HUES64 (cell line): Measurements from ENCODE around the gene MGLL.

Experiments
- H3K27ac ChIP-seq: 2 replicates; pipeline ENCODE4 v1.7.0; 2013; ENCODE audit warnings: low read depth, low read length, inconsistent platforms
- H3K27me3 ChIP-seq: 2 replicates; pipeline ENCODE4 v1.6.1; 2013; ENCODE audit warnings: mild to moderate bottlenecking, low read length; ENCODE audit not compliant: insufficient read depth
- H3K36me3 ChIP-seq: 2 replicates; pipeline ENCODE4 v1.6.1; 2013; ENCODE audit warnings: mild to moderate bottlenecking, low read length; ENCODE audit not compliant: insufficient read depth
- H3K4me1 ChIP-seq: 2 replicates; pipeline ENCODE4 v1.6.1; 2013; ENCODE audit warnings: mild to moderate bottlenecking, low read length, moderate library complexity; ENCODE audit not compliant: insufficient read depth
- H3K4me3 ChIP-seq: 2 replicates; pipeline ENCODE4 v1.5.1; 2013; ENCODE audit warnings: mild to moderate bottlenecking, low read length, moderate library complexity
- H3K9ac ChIP-seq: 2 replicates; pipeline ENCODE4 v1.6.1; 2013; ENCODE audit warnings: mild to moderate bottlenecking, low read depth, low read length
- H3K9me3 ChIP-seq: 2 replicates; pipeline ENCODE4 v1.6.1; 2013; ENCODE audit warnings: low read depth, low read length; ENCODE audit not compliant: insufficient read depth
- WGBS: fragments of 150-250, 120-280 bp; methylation state at CpG from one replicate; pipeline ENCODE4 v1.1.7; 2013; ENCODE audit warnings: missing lambda C conversion rate; 5-methylcytosine and 5-hydroxymethylcytosine counted together

Gene MGLL

DNA sequence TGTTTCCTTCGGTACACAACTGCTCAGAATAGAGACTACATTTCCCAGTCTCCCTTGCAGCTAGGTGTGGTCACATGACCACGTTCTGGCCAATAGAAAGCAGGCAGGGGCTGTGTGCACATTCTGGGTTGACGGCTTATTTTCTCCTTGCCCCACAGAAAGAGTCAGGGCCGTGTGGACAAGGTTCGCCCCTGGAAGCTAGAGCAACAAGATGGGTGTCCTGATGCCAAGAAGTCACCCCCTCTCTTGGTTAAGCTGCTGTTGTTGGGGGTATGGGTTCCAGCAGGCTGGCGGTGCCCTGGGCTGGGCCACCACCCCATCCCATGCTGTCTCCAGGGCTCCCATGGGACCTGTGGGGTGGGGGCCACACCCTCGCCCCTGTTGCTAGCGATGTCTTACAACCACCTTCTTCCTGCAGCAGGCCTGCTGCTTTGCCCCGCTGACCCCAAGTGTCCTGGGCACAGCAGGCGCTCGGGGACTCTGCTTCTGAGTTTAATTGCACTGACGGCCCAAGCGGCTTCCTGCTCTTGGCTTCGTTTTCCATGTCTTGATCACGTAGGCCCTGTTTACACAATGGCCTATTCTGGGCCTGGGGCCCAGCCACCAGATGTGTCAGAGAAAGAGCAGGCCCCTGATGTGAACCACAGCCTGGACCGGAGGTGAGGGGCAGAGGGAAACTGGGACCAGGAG, 124.6 kb downstream of the MGLL start:
- Histone ChIP-seq H3K36me3 (no peaks in the 10 kb centered on the region), H3K9ac (no peak overlapping the region)
- WGBS: 68% methylated on average over 16 of the region's 16 CpGs

DNA sequence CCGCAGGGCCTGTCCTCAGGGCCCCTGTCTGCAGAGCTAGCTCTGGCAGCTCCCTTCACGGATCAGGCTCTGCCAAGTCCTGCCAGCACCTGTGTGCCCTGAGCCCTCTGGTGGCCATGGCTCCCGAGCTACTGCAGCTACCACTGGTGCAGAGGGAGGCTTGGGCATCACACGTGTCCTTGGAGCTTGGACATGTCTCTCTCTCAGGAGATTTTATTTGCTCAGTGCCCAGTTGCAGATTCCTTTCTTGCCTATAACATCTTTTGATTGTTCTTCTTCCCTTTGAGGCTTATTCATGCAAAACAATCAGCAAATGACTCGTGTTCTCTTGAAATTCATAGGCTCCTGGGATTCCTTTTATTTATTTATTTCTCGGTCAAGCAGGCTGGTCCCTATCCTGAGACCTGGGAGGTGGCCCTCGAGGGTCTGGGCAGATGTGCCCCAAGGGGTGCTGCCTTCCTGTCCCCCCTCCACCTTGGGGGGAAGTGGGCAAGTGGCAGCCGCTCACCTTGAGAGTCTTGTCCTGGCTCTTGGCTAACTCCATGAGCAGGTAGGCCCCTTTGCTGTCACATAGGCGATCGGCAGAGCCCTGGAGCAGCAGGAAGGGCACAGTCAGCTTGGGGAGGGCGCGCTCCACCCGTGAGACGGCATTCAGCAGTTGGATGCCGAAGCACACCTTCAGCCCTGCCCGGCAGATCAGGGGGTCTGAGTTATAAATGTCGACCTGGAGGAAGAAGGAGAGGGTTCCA, 127.7 kb downstream of the MGLL start:
- H3K4me3 ChIP-seq: no peak overlapping the region
- H3K4me1 ChIP-seq: peaks cover 3% of the 10 kb centered on the region; the same call in 1 of the 2 replicates
- no peak overlapping the region for H3K9ac ChIP-seq
- H3K27ac ChIP-seq: no peak overlapping the region
- no peaks in the 10 kb centered on the region for H3K9me3 ChIP-seq
- WGBS: 80% methylated on average over 17 of the region's 17 CpGs
- no peaks in the 10 kb centered on the region for H3K27me3 ChIP-seq
- H3K36me3 ChIP-seq: no peaks in the 10 kb centered on the region

More for the DNA sequence above, 124.6 kb downstream of the MGLL start:
- Histone ChIP-seq H3K4me1 (no peaks in the 10 kb centered on the region), H3K9me3 (no peaks in the 10 kb centered on the region), H3K27ac (no peak overlapping the region), H3K4me3 (0 out of 2 replicates have a peak overlapping the region, but pooled peaks have one; percentile 28), H3K27me3 (no peaks in the 10 kb centered on the region)

DNA sequence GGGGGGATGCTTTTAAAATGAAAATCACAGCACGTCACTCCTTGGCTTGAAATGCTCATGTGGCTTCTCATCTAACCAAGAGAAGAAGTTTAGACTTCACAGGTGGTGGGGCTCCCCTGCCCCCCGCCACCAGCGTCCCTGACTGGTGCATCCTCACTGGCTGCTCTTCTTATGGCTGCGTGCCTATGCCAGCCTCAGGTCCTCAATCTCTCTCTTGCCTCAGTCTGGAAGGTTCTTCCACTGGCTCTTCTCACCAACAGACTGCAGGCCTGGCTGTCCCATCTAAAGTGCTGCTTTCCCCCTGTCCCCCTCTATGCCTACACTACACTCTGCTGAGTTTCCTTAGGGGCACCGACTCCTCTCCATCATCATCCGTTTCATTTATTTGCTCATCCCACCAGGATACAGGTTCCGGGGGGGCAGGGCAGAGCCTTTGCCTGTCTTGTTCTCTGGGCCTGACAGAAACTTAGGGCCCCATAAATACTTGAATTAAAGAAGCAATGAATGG, 128.9 kb downstream of the MGLL start:
- Histone ChIP-seq H3K36me3 (no peaks in the 10 kb centered on the region), H3K27me3 (no peaks in the 10 kb centered on the region), H3K9ac (no peak overlapping the region), H3K27ac (no peak overlapping the region), H3K9me3 (no peaks in the 10 kb centered on the region), H3K4me1 (peaks cover 11% of the 10 kb centered on the region; the same call in 1 of the 2 replicates), H3K4me3 (no peak overlapping the region)
- WGBS: 86% methylated on average over 7 of the region's 7 CpGs

DNA sequence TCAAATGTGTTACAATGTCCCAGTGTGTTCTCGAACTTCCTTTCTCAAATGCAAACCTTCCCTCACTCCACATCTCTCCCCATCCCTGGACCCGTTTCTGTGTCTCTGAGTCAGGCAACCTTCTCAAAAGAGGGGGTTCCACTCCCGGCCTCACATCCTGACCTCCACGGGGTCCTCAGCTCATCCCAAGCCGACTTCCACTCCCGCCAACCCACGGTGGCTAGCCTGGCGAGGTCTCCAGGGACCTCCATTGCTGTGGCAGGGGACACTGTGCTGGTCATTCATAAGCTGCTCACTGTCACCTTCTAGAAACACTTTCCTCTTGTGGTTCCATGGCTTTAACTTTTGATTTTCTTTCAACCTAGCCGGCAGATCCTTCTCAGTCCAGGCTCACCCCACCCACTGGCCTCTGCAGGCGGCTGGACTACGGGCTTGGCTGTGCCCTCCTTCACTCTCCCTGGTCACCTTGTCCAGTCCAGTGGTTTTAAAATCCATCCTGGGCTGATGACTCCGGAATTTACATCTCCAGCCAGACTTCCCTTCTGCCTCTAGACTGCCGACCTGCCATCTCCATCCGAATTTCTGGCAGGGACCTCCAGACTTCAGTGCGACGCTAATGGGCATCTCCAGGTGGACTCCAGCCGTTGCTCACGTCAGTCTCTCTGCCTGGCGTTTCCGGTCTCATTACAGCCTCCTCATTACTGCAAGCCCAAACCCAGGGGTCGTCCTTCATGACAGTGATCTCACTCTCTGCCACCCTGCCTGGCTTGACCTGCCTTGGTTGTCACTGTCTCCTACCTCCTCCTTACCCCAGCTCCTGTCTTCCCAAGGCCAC, 129.6 kb downstream of the MGLL start:
- no peak overlapping the region for H3K9ac ChIP-seq
- WGBS: 89% methylated on average over 21 of the region's 21 CpGs
- H3K27me3 ChIP-seq: no peaks in the 10 kb centered on the region
- H3K27ac ChIP-seq: no peak overlapping the region
- H3K36me3 ChIP-seq: no peaks in the 10 kb centered on the region
- H3K9me3 ChIP-seq: no peaks in the 10 kb centered on the region
- H3K4me1 ChIP-seq: peaks cover 11% of the 10 kb centered on the region; the same call in 1 of the 2 replicates
- H3K4me3 ChIP-seq: no peak overlapping the region

DNA sequence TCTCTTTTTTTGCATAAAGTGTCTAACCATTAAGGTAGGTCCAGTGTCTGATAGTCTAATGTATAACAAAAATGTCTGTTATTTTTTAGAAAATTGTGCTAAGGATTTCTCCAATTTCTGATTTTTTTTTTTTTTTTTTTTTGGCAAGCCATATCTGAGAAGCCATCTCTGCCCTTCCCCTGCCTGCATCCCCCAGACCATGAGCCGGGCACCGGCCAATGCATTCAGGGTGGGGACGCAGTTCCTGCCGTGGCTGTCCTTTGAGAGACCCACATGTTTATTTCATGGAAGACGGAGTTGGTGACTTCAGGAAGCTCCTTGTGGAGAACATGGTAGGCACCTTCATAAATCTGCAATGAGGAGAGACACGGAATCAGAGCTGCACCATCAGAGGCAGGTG, 130.3 kb downstream of the MGLL start:
- Histone ChIP-seq H3K4me3 (no peak overlapping the region), H3K9ac (no peak overlapping the region), H3K27me3 (no peaks in the 10 kb centered on the region), H3K36me3 (no peaks in the 10 kb centered on the region), H3K4me1 (peaks cover 11% of the 10 kb centered on the region; the same call in 1 of the 2 replicates), H3K27ac (no peak overlapping the region), H3K9me3 (no peaks in the 10 kb centered on the region)
- 96% methylated on average over 6 of the region's 6 CpGs for WGBS

DNA sequence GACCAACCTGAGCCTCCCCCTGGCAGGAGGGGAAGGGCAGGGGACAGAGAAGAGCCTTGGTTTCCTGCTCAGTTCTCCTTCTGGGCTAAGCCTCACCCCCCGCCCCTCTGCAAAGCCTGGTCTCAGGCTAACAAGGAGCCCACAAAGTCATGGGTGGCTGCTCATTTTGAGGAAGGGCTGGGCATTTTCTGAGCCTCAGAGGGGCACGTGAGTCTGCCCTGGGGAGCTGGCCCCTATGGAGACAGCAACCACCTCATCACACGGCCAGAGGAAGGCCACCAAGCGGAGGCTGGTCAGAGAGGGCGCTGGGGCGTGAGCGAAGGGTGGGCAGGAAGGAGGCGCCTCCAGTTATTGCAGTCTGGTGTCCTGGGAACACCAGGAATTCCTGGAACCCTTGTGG, 130.8 kb downstream of the MGLL start:
- WGBS: 90% methylated on average over 8 of the region's 8 CpGs
- no peak overlapping the region for H3K9ac ChIP-seq
- H3K27me3 ChIP-seq: no peaks in the 10 kb centered on the region
- no peak overlapping the region for H3K27ac ChIP-seq
- H3K4me3 ChIP-seq: no peak overlapping the region
- peaks cover 11% of the 10 kb centered on the region; the same call in 1 of the 2 replicates for H3K4me1 ChIP-seq
- no peaks in the 10 kb centered on the region for H3K36me3 ChIP-seq
- no peaks in the 10 kb centered on the region for H3K9me3 ChIP-seq

DNA sequence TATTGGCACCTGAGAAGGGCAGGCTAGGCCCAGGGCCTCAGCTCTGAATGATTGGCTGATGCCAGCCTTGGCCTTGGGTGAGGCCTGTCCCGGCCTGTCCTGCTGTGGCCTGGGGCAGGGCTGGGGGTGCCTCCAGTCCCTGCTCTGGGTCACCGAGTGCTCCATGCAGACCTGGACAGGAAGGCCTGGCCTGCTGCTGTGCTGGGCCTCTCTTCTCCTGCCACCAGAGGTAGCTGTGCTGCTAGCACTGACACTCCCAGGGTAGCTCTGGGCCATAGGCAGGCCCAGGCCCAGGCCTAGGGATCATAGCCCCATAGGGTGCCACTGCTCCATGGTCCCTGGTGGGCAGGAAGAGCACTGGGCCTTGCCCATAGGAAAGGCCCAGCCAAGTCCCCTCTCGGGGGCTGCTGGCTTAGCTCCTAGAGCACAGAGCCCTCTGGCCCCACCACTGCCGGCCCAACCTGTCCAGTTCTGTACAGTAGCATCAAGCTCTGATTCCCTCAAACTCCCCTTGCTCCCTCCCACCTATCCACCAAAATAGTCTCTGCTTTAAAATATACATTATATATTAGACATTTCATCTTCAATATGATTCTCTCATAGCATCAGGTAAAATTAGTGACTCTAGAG, 131.4 kb downstream of the MGLL start:
- H3K27me3 ChIP-seq: no peaks in the 10 kb centered on the region
- H3K4me1 ChIP-seq: peaks cover 11% of the 10 kb centered on the region; the same call in 1 of the 2 replicates
- H3K9ac ChIP-seq: no peak overlapping the region
- no peaks in the 10 kb centered on the region for H3K9me3 ChIP-seq
- 82% methylated on average over 4 of the region's 4 CpGs for WGBS
- H3K4me3 ChIP-seq: no peak overlapping the region
- no peak overlapping the region; the same call in 1 of the 2 replicates for H3K27ac ChIP-seq
- no peaks in the 10 kb centered on the region for H3K36me3 ChIP-seq

DNA sequence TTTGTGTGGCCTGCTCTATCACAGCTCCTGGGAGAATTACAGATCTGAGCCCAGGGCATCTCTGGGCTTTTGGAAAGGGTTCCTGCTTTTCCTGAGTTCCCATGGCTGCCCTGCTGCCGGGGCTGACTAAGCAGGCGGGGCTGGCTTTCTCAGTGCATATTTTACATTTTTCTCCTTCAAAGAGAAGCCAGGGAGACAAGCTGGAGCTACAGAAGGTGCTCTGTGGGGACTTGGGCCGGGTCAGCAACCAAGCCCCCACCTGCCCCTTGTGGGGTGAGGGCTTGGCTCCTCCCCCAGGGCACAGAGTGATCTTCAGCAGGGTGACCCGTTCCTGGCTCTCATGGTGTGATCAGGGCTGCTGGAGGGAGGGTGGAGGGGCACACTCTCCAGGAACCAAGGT, 132.2 kb downstream of the MGLL start:
- no peaks in the 10 kb centered on the region for H3K9me3 ChIP-seq
- H3K36me3 ChIP-seq: no peaks in the 10 kb centered on the region
- H3K4me1 ChIP-seq: peaks cover 11% of the 10 kb centered on the region; the same call in 1 of the 2 replicates
- H3K27me3 ChIP-seq: no peaks in the 10 kb centered on the region
- 49% methylated on average over 4 of the region's 4 CpGs for WGBS
- peak overlapping the region; percentile 36; the same call in 1 of the 2 replicates for H3K27ac ChIP-seq
- no peak overlapping the region for H3K4me3 ChIP-seq
- H3K9ac ChIP-seq: peak overlapping the region; percentile 11; the same call in 1 of the 2 replicates

DNA sequence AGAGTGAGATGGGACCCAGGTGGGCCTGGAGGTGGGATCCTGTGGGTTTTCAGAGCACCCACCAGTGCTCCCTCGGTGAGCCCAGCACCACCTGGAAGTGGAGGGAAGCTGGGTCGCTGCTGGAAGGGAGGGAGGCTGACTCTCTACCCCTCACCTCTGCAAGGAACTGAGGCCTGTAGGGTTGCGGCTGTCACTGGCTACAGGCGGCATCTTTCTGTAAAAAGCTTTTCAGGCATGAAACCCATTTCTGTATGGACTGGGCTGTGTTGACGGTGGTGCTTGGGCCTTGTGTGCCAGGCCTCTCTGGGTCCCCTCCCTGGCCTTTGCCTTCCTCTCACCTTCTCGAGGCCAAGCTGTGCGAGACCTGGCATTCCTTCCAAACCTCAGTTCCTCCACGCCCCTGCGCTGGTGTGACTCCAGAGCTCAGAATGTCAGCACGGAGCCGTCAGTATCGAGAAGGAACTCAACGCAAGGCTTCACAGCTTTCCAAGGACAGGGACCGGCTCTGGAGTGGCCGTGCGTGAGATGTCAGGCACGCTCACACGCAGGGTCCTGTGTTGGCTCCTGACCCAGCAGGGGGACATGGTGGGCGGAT, 133.0 kb downstream of the MGLL start:
- Histone ChIP-seq H3K9me3 (no peaks in the 10 kb centered on the region), H3K4me1 (peaks cover 11% of the 10 kb centered on the region; the same call in 1 of the 2 replicates), H3K27me3 (no peaks in the 10 kb centered on the region), H3K36me3 (no peaks in the 10 kb centered on the region), H3K4me3 (no peak overlapping the region), H3K27ac (no peak overlapping the region), H3K9ac (no peak overlapping the region)
- WGBS: 88% methylated on average over 19 of the region's 19 CpGs
